IMR-90 (cell line): ENCODE results near the gene NXF1. TPM values are rescaled to one million over a fixed set of nuclear protein-coding genes. Genes with fewer than 3 reads are reported as not detected.

Experiments
- ATAC-seq: fragments of 200-7000 bp; cut with Tn5 transposase; 2 replicates; pipeline ENCODE4 v1.9.1; 2020; ENCODE audit warnings: low read depth, mild to moderate bottlenecking, moderate library complexity
- BruUV-seq: library from RNA; stranded (reverse); fragments of 400-500 nt; replicated peaks from 2 replicates; lab custom pipeline; 2021; lab: Mats Ljungman, UMichigan
- CTCF ChIA-PET: fragments of 300-600 bp; formaldehyde crosslinking; extraction: SDS; loops from one replicate; lab custom pipeline; 2021; ENCODE audit warnings: antibody characterized with exemption; lab: Yijun Ruan, JAX
- POLR2A ChIA-PET: fragments of 300-600 bp; sonication (Branson Sonifier 250); formaldehyde crosslinking; loops from one replicate; lab custom pipeline; 2022; ENCODE audit warnings: antibody characterized with exemption; ENCODE audit not compliant: unreplicated experiment; lab: Charles Lee
- DNase-seq: peaks from one replicate; pipeline ENCODE4 v3.0.0; 2013
- H2AFZ ChIP-seq: replicated peaks from 2 replicates; pipeline ENCODE3; 2013; ENCODE audit warnings: low read length, mild to moderate bottlenecking; ENCODE audit not compliant: poor library complexity
- H2AK5ac ChIP-seq: 2 replicates; pipeline ENCODE4 v1.6.1; 2013; ENCODE audit warnings: low read depth, low read length, inconsistent platforms
- H2AK9ac ChIP-seq: replicated peaks from 2 replicates; pipeline ENCODE3; 2013; ENCODE audit warnings: mild to moderate bottlenecking, low read depth, low read length, moderate library complexity; ENCODE audit not compliant: poor library complexity
- H2BK120ac ChIP-seq: 2 replicates; pipeline ENCODE4 v1.6.1; 2013; ENCODE audit warnings: low read depth, low read length, inconsistent platforms
- H2BK15ac ChIP-seq: 3 replicates; pipeline ENCODE4 v1.6.1; 2013; ENCODE audit warnings: low read depth, low read length, inconsistent platforms
- H2BK20ac ChIP-seq: 2 replicates; pipeline ENCODE4 v1.6.1; 2013; ENCODE audit warnings: low read depth, mild to moderate bottlenecking, inconsistent platforms, low read length, moderate library complexity
- H2BK5ac ChIP-seq: 2 replicates; pipeline ENCODE4 v1.6.1; 2013; ENCODE audit warnings: mild to moderate bottlenecking, low read depth, low read length, inconsistent platforms; ENCODE audit not compliant: poor library complexity, severe bottlenecking
- H3K14ac ChIP-seq: replicated peaks from 2 replicates; pipeline ENCODE4 v1.6.1; 2013; ENCODE audit warnings: low read depth, low read length, inconsistent platforms
- H3K18ac ChIP-seq: 2 replicates; pipeline ENCODE4 v1.6.1; 2013; ENCODE audit warnings: low read depth, low read length, control low read depth
- H3K23ac ChIP-seq: 2 replicates; pipeline ENCODE4 v1.6.1; 2013; ENCODE audit warnings: low read depth, low read length, inconsistent platforms
- H3K27ac ChIP-seq: 2 replicates; pipeline ENCODE4 v1.5.1; 2013; ENCODE audit warnings: mild to moderate bottlenecking, control low read depth, low read length; ENCODE audit not compliant: insufficient read depth
- H3K27me3 ChIP-seq: 2 replicates; pipeline ENCODE4 v1.6.1; 2013; ENCODE audit warnings: low read length; ENCODE audit not compliant: control insufficient read depth, insufficient read depth
- H3K36me3 ChIP-seq: 2 replicates; pipeline ENCODE4 v1.6.1; 2013; ENCODE audit warnings: low read length, mixed read lengths; ENCODE audit not compliant: control insufficient read depth, insufficient read depth
- H3K4ac ChIP-seq: 2 replicates; pipeline ENCODE4 v1.6.1; 2013; ENCODE audit warnings: low read depth, low read length, inconsistent platforms
- H3K4me1 ChIP-seq: 2 replicates; pipeline ENCODE4 v1.6.1; 2013; ENCODE audit warnings: low read length, mixed read lengths; ENCODE audit not compliant: control insufficient read depth, insufficient read depth
- H3K4me2 ChIP-seq: 2 replicates; pipeline ENCODE4 v1.6.1; 2013; ENCODE audit warnings: low read depth, mild to moderate bottlenecking, control low read depth, low read length, moderate library complexity
- H3K4me3 ChIP-seq: 2 replicates; pipeline ENCODE4 v1.5.1; 2013; ENCODE audit warnings: low read depth, mild to moderate bottlenecking, control low read depth, low read length, moderate library complexity; ENCODE audit not compliant: insufficient read depth
- H3K56ac ChIP-seq: 2 replicates; pipeline ENCODE4 v1.6.1; 2013; ENCODE audit warnings: low read length, inconsistent platforms; ENCODE audit not compliant: insufficient read depth; ENCODE audit errors: extremely low read depth
- H3K79me1 ChIP-seq, 2 experiments: 2 replicates each; pipeline ENCODE4 v1.6.1; 2013; ENCODE audit warnings: low read length in 2 of 2, inconsistent platforms in 1 of 2, low read depth in 1 of 2
- H3K9ac ChIP-seq: 2 replicates; pipeline ENCODE4 v1.6.1; 2013; ENCODE audit warnings: low read depth, low read length, control low read depth
- H3K9me1 ChIP-seq: 2 replicates; pipeline ENCODE4 v1.6.1; 2013; ENCODE audit warnings: low read length, inconsistent platforms; ENCODE audit not compliant: insufficient read depth
- H3K9me3 ChIP-seq: 2 replicates; pipeline ENCODE4 v1.6.1; 2013; ENCODE audit warnings: low read length; ENCODE audit not compliant: control insufficient read depth, insufficient read depth
- H4K20me1 ChIP-seq: 2 replicates; pipeline ENCODE4 v1.6.1; 2013; ENCODE audit warnings: low read length, inconsistent platforms; ENCODE audit not compliant: insufficient read depth
- H4K5ac ChIP-seq: 2 replicates; pipeline ENCODE4 v1.6.1; 2013; ENCODE audit warnings: mild to moderate bottlenecking, low read depth, low read length, control low read depth
- H4K8ac ChIP-seq, 2 experiments: 2 replicates each; pipeline ENCODE4 v1.6.1; 2013; ENCODE audit warnings: low read depth in 2 of 2, low read length in 2 of 2, control low read depth in 1 of 2, inconsistent platforms in 1 of 2
- H4K91ac ChIP-seq: 2 replicates; pipeline ENCODE4 v1.6.1; 2013; ENCODE audit warnings: low read depth, low read length, inconsistent platforms; ENCODE audit not compliant: insufficient read depth
- BHLHE40 ChIP-seq: fragments of 150-350 bp; IDR thresholded peaks from 2 replicates; pipeline ENCODE4 v1.6.1; 2016; ENCODE audit warnings: mild to moderate bottlenecking, low read depth, low read length
- CEBPB ChIP-seq: IDR thresholded peaks from 2 replicates; pipeline ENCODE4 v1.6.1; 2012; ENCODE audit warnings: low read depth, low read length, improper control_type of control experiment
- CHD1 ChIP-seq: IDR thresholded peaks from 2 replicates; pipeline ENCODE4 v1.6.1; 2012; ENCODE audit warnings: low read depth, low read length, improper control_type of control experiment
- CTCF ChIP-seq: conservative IDR thresholded peaks from 2 replicates; pipeline ENCODE4 v1.5.1; 2012; ENCODE audit warnings: mild to moderate bottlenecking, low read depth, low read length, improper control_type of control experiment
- FOS ChIP-seq: fragments of 150-350 bp; IDR thresholded peaks from 2 replicates; pipeline ENCODE4 v1.6.1; 2016; ENCODE audit warnings: low read depth, low read length
- MAFK ChIP-seq: IDR thresholded peaks from 2 replicates; pipeline ENCODE4 v1.6.1; 2012; ENCODE audit warnings: low read depth, low read length, improper control_type of control experiment
- MAZ ChIP-seq: IDR thresholded peaks from 2 replicates; pipeline ENCODE4 v1.6.1; 2012; ENCODE audit warnings: low read depth, mild to moderate bottlenecking, low read length, improper control_type of control experiment, moderate library complexity, borderline replicate concordance
- MXI1 ChIP-seq: IDR thresholded peaks from 2 replicates; pipeline ENCODE4 v1.6.1; 2012; ENCODE audit warnings: low read depth, mild to moderate bottlenecking, low read length, moderate library complexity, borderline replicate concordance
- NFE2L2 ChIP-seq: fragments of 150-350 bp; IDR thresholded peaks from 2 replicates; pipeline ENCODE4 v1.6.1; 2016; ENCODE audit warnings: low read depth, mild to moderate bottlenecking, low read length
- POLR2A ChIP-seq: IDR thresholded peaks from 2 replicates; pipeline ENCODE4 v1.6.1; 2012; ENCODE audit warnings: mild to moderate bottlenecking, low read depth, low read length
- RAD21 ChIP-seq: IDR thresholded peaks from 2 replicates; pipeline ENCODE4 v1.6.1; 2012; ENCODE audit warnings: low read length, improper control_type of control experiment
- RCOR1 ChIP-seq: IDR thresholded peaks from 2 replicates; pipeline ENCODE4 v1.6.1; 2012; ENCODE audit warnings: mild to moderate bottlenecking, low read length, improper control_type of control experiment; ENCODE audit not compliant: insufficient replicate concordance
- RFX5 ChIP-seq: IDR thresholded peaks from 2 replicates; pipeline ENCODE4 v1.8.0; 2012; ENCODE audit warnings: low read depth, mild to moderate bottlenecking, low read length, moderate library complexity
- SMC3 ChIP-seq: fragments of 150-350 bp; IDR thresholded peaks from 2 replicates; pipeline ENCODE4 v1.6.1; 2016; ENCODE audit warnings: low read depth, mild to moderate bottlenecking, antibody characterized with exemption, low read length, moderate library complexity
- USF2 ChIP-seq: fragments of 150-350 bp; IDR thresholded peaks from 2 replicates; pipeline ENCODE4 v1.6.1; 2017; ENCODE audit warnings: mild to moderate bottlenecking, antibody characterized with exemption, low read length, low read depth
- WGBS, 2 experiments: methylation state at CpG; one replicate each; pipeline versions ENCODE4 v1.1.5 to v1.1.7; 2013; ENCODE audit warnings: missing lambda C conversion rate in 2 of 2; ENCODE audit not compliant: insufficient read length in 1 of 2; ENCODE audit errors: extremely low coverage in 2 of 2; 5-methylcytosine and 5-hydroxymethylcytosine counted together
- dilution Hi-C: fragments of 300-500 bp; cut with HindIII; formaldehyde crosslinking; loops from one replicate; pipeline ENCODE4 v1.14.3; 2018; ENCODE audit warnings: low sequenced_read_pairs; ENCODE audit not compliant: unreplicated experiment
- in situ Hi-C: fragments of 300-500 bp; cut with MboI; formaldehyde crosslinking; loops from 3 replicates; pipeline ENCODE4 v1.14.3; 2019; ENCODE audit warnings: low sequenced_read_pairs, inconsistent platforms, mixed read lengths
- intact Hi-C: fragments of 100-400 bp; cut with micrococcal nuclease; formaldehyde crosslinking; loops from 2 replicates; pipeline ENCODE4 v1.10.0; 2022
- polyA plus RNA-seq, 3 experiments: library from polyadenylated mRNA; depleted of rRNA; stranded (reverse); fragments of >200 nt; gene quantifications; 2 replicates each; pipeline ENCODE4 v1.2.3, GENCODE V29; 2012; ENCODE audit warnings: low replicate concordance in 1 of 3
- total RNA-seq: library from RNA; depleted of rRNA; stranded (reverse); fragments of >200 nt; gene quantifications from 2 replicates; pipeline ENCODE4 v1.2.3, GENCODE V29; 2012

The NXF1 gene
- total and polyA plus RNA-seq, 2 of the 4 experiments (the other 2 are of a cell fraction) = 26.3 to 97.4 TPM

GRCh38 chr11:62806611-62807121, 1.4 kb upstream of the NXF1 start:
- Histone ChIP-seq H2AK5ac (peak overlapping the region; percentile 91; the same call in 1 of the 2 replicates), H3K14ac (peak overlapping the region; percentile 57; the same call in 1 of the 2 replicates), H2BK5ac (peak overlapping the region; percentile 86), H3K9ac (no peak overlapping the region), H2BK15ac (peak overlapping the region; percentile 64; the same call in 1 of the 3 replicates), H3K4me1 (peaks cover 26% of the 10 kb centered on the region), H3K36me3 (peaks cover 16% of the 10 kb centered on the region), H4K20me1 (peaks cover 18% of the 10 kb centered on the region), H3K4ac (peak overlapping the region; percentile 91), H4K91ac (peak overlapping the region; percentile 71; the same call in 1 of the 2 replicates), H3K9me1 (peaks cover 26% of the 10 kb centered on the region), H3K4me3 (no peak overlapping the region), H4K5ac (peak overlapping the region; percentile 23; the same call in 1 of the 2 replicates), H2AFZ (peak overlapping the region; percentile 57), H3K27me3 (no peaks in the 10 kb centered on the region), H3K23ac (peak overlapping the region; percentile 93; the same call in 1 of the 2 replicates), H2AK9ac (peak overlapping the region; percentile 91), H3K4me2 (no peak overlapping the region), H4K8ac (peak overlapping the region in 1 of 2 experiments; percentile 91; a peak in 3 of 4 replicates), H3K27ac (peak overlapping the region; percentile 58; the same call in 1 of the 2 replicates), H3K18ac (no peak overlapping the region), H3K56ac (no peak overlapping the region), H3K79me1 (peaks cover 15 to 50% of the 10 kb centered on the region in 2 experiments), H2BK20ac (0 out of 2 replicates have a peak overlapping the region, but pooled peaks have one; percentile 8), H2BK120ac (peak overlapping the region; percentile 37; the same call in 1 of the 2 replicates), H3K9me3 (no peaks in the 10 kb centered on the region)
- ATAC-seq (no peak), DNase-seq (peak; percentile 48)
- intact Hi-C loops = no loop called here
- BruUV-seq = no TSS peak
- in situ Hi-C loops = no loop called here
- dilution Hi-C loops = no loop called here
- ChIA-PET POLR2A (interaction anchor here (0.9 to 2.0 kb wide), 2 partner anchors 23 to 35 kb away, joined by 3 to 7 read pairs; no protein-coding TSS in a partner anchor), CTCF (interaction anchor here (1.0 to 1.5 kb wide), 2 partner anchors 10 to 20 kb away, joined by 3 to 4 read pairs; partner anchors contain the start of gene TMEM179B)
- WGBS, 2 experiments = 20% methylated on average over 1 of the region's 5 CpGs; no CpG with 5 or more reads in 1 of the 2 experiments
- TF ChIP-seq SMC3 (no peak), NFE2L2 (no peak), CTCF (no peak), MAFK (peak; percentile 23; the same call in 1 of the 2 replicates), MAZ (no peak), RFX5 (no peak), USF2 (no peak), RAD21 (no peak), RCOR1 (no peak), CHD1 (no peak), POLR2A (no peak), BHLHE40 (no peak), MXI1 (no peak), CEBPB (peak; percentile 89), FOS (no peak)
